Stimulated activated CD8-positive, alpha-beta memory T cell treated with anti-CD3 and anti-CD28 coated beads, Interleukin-7, amount 100 ng/mL, for 4 hours (primary cell): ENCODE results near the gene TNFSF4.
"Not testable (repeated sequence)": the region's sequence is repeated elsewhere in the genome, so short reads cannot be mapped to it uniquely, and the experiment has no call there.

Experiments
- DNase-seq, 2 donors: peaks; one replicate each; pipeline ENCODE4 v3.0.0-alpha.2; 2020; ENCODE audit warnings: low read depth in 2 of 2

The TNFSF4 gene

GRCh38 chr1:173164178-173164577 is 43.0 kb downstream of the TNFSF4 start:
- no peak for DNase-seq

GRCh38 chr1:173163222-173163621 is 43.9 kb downstream of the TNFSF4 start:
- no peak for DNase-seq

GRCh38 chr1:173162601-173163000 is 44.5 kb downstream of the TNFSF4 start:
- DNase-seq, result no peak

GRCh38 chr1:173161510-173162221 is 45.5 kb downstream of the TNFSF4 start:
- no peak for DNase-seq

- DNase-seq, result not testable (repeated sequence)
These were observed 53.2 kb downstream of the TNFSF4 start for GRCh38 chr1:173153964-173154363.

GRCh38 chr1:173153503-173153902 is 53.6 kb downstream of the TNFSF4 start:
- DNase-seq, result no peak

GRCh38 chr1:173152598-173152997 is 54.5 kb downstream of the TNFSF4 start:
- no peak for DNase-seq

GRCh38 chr1:173150795-173151194 is 56.3 kb downstream of the TNFSF4 start:
- DNase-seq, result no peak

GRCh38 chr1:173149887-173150286 is 57.2 kb downstream of the TNFSF4 start:
- DNase-seq, result no peak

GRCh38 chr1:173148971-173149370 is 58.2 kb downstream of the TNFSF4 start:
- no peak for DNase-seq

GRCh38 chr1:173148545-173148944 is 58.6 kb downstream of the TNFSF4 start:
- DNase-seq, result no peak

- DNase-seq, result no peak
These were observed 66.4 kb downstream of the TNFSF4 start for GRCh38 chr1:173140733-173141132.

GRCh38 chr1:173139706-173140105 is 67.4 kb downstream of the TNFSF4 start:
- no peak for DNase-seq

- DNase-seq, result no peak
These were observed 69.9 kb downstream of the TNFSF4 start for GRCh38 chr1:173137107-173137706.

- DNase-seq, result no peak
These were observed 72.3 kb downstream of the TNFSF4 start for GRCh38 chr1:173134800-173135199.

GRCh38 chr1:173134029-173134428 is 73.1 kb downstream of the TNFSF4 start:
- DNase-seq, result no peak
